HepG2 (cell line): ENCODE data around the gene ZMIZ1. TPM values are rescaled to one million over a fixed set of nuclear protein-coding genes. Genes with fewer than 3 reads are reported as not detected.
A peak's percentile ranks its signal among the peaks of the same experiment; 100 is the strongest.

Experiments used
- ATAC-seq: fragments of 200-7000 bp; cut with Tn5 transposase; 3 replicates; pipeline ENCODE4 v1.9.1; 2020; ENCODE audit warnings: mild to moderate bottlenecking, moderate library complexity
- BruUV-seq: library from RNA; stranded (reverse); fragments of 400-500 nt; replicated peaks from 2 replicates; lab custom pipeline; 2021; lab: Mats Ljungman, UMichigan
- CTCF ChIA-PET: fragments of 300-600 bp; formaldehyde crosslinking; extraction: SDS; loops from one replicate; lab custom pipeline; 2021; ENCODE audit warnings: low total read pairs, inconsistent platforms, low intra/inter-chr PET ratio; lab: Yijun Ruan, JAX
- POLR2A ChIA-PET: fragments of 350-600 bp; sonication (Branson Sonifier 250); formaldehyde crosslinking; loops from one replicate; lab custom pipeline; 2020; ENCODE audit warnings: antibody characterized with exemption, inconsistent platforms; lab: Yijun Ruan, JAX
- DNase-seq: peaks from one replicate; pipeline ENCODE4 v3.0.0-alpha.2; 2015; ENCODE audit warnings: low spot score
- FAIRE-seq: peaks from 3 replicates; lab custom pipeline; 2011; peaks lifted over from hg19 to GRCh38; lab: Jason Lieb, UNC
- H2AFZ ChIP-seq: one replicate; pipeline ENCODE4 v1.6.1; 2011; ENCODE audit warnings: low read length, inconsistent platforms
- H3K27ac ChIP-seq: fragments of 300-600 bp; 3 replicates; pipeline ENCODE4 v1.8.0; 2011; ENCODE audit warnings: mixed run types, mild to moderate bottlenecking, mixed read lengths, low read length, inconsistent platforms; ENCODE audit not compliant: insufficient read depth; ENCODE audit errors: extremely low read length
- H3K27me3 ChIP-seq, 2 experiments: fragments of 200-600 bp in 1 of 2; 2 replicates in 1 of 2; 3 replicates in 1 of 2; pipeline versions ENCODE4 v1.6.0 to v1.8.0; 2011; ENCODE audit warnings: low read length in 2 of 2, mild to moderate bottlenecking in 2 of 2, moderate library complexity in 2 of 2, inconsistent platforms in 1 of 2; ENCODE audit not compliant: insufficient read depth in 2 of 2, control insufficient read depth in 1 of 2
- H3K36me3 ChIP-seq, 2 experiments: fragments of 200-600 bp in 1 of 2; replicated peaks in 1 of 2; 2 replicates in 1 of 2; 3 replicates in 1 of 2; pipeline versions ENCODE4 v1.5.1 to v1.8.0; 2011; ENCODE audit warnings: low read length in 2 of 2, inconsistent platforms in 1 of 2; ENCODE audit not compliant: insufficient read depth in 2 of 2, control insufficient read depth in 1 of 2
- H3K4me1 ChIP-seq: 2 replicates; pipeline ENCODE4 v1.5.1; 2012; ENCODE audit warnings: low read length, inconsistent platforms; ENCODE audit not compliant: insufficient read depth
- H3K4me2 ChIP-seq: 2 replicates; pipeline ENCODE4 v1.6.0; 2011; ENCODE audit warnings: low read depth, low read length, inconsistent platforms
- H3K4me3 ChIP-seq, 3 experiments: fragments of 200-600 bp in 1 of 3; sonication (generic), shearing (Covaris generic) in 1 of 3; replicated peaks in 1 of 3; 2 replicates each; pipeline ENCODE4 v1.5.1; 2011 to 2016; ENCODE audit warnings: low read length in 3 of 3, inconsistent platforms in 2 of 3, low read depth in 2 of 3, mild to moderate bottlenecking in 2 of 3, control low read depth in 1 of 3, mixed read lengths in 1 of 3; ENCODE audit not compliant: insufficient read depth in 1 of 3
- H3K79me2 ChIP-seq: one replicate; pipeline ENCODE4 v1.6.1; 2011; ENCODE audit warnings: low read length, inconsistent platforms; ENCODE audit not compliant: insufficient read depth
- H3K9ac ChIP-seq: 2 replicates; pipeline ENCODE4 v1.6.0; 2011; ENCODE audit warnings: mild to moderate bottlenecking, low read depth, low read length, inconsistent platforms; ENCODE audit not compliant: insufficient read depth
- H3K9me3 ChIP-seq: 2 replicates; pipeline ENCODE4 v1.5.1; 2012; ENCODE audit warnings: mild to moderate bottlenecking, low read length
- H4K20me1 ChIP-seq: 2 replicates; pipeline ENCODE4 v1.6.0; 2011; ENCODE audit warnings: inconsistent platforms, mild to moderate bottlenecking, low read length, moderate library complexity; ENCODE audit not compliant: insufficient read depth
- AGO2 ChIP-seq: fragments of 200-400 bp; formaldehyde crosslinking; optimal IDR thresholded peaks from 2 replicates; pipeline ENCODE3; 2017; ENCODE audit warnings: mild to moderate bottlenecking, low read depth, low read length, moderate library complexity
- DNMT3B ChIP-seq: conservative IDR thresholded peaks from 2 replicates; pipeline ENCODE4 v1.6.1; 2016; ENCODE audit warnings: missing biosample characterization, control low read depth
- ESRRA ChIP-seq: sonication (generic); formaldehyde crosslinking; IDR thresholded peaks from 2 replicates; pipeline ENCODE4 v1.5.1; 2020; ENCODE audit warnings: mild to moderate bottlenecking, low read depth, missing genetic modification reagents
- GFI1 ChIP-seq: sonication (generic); formaldehyde crosslinking; IDR thresholded peaks from 2 replicates; pipeline ENCODE4 v1.5.0; 2020; ENCODE audit warnings: missing genetic modification reagents, mild to moderate bottlenecking, borderline replicate concordance
- HNRNPL ChIP-seq: fragments of 200-400 bp; formaldehyde crosslinking; IDR thresholded peaks from 2 replicates; pipeline ENCODE4 v1.6.1; 2017; ENCODE audit warnings: mild to moderate bottlenecking, low read depth, low read length
- PRPF4 ChIP-seq: fragments of 200-400 bp; formaldehyde crosslinking; IDR thresholded peaks from 2 replicates; pipeline ENCODE4 v1.6.1; 2016; ENCODE audit warnings: low read length, low read depth; ENCODE audit not compliant: poor library complexity, severe bottlenecking
- RBFOX2 ChIP-seq: fragments of 200-400 bp; formaldehyde crosslinking; IDR thresholded peaks from 2 replicates; pipeline ENCODE4 v1.6.1; 2017; ENCODE audit warnings: low read depth, mild to moderate bottlenecking, low read length
- STAT5B ChIP-seq: sonication (generic); formaldehyde crosslinking; IDR thresholded peaks from 2 replicates; pipeline ENCODE4 v1.4.0; 2020; ENCODE audit warnings: missing genetic modification reagents
- ZNF224 ChIP-seq: sonication (generic); formaldehyde crosslinking; IDR thresholded peaks from 2 replicates; pipeline ENCODE4 v1.5.0; 2020; ENCODE audit warnings: mild to moderate bottlenecking, missing genetic modification reagents
- ZNF550 ChIP-seq: sonication (generic); formaldehyde crosslinking; IDR thresholded peaks from 2 replicates; pipeline ENCODE4 v1.4.0; 2020; ENCODE audit warnings: mild to moderate bottlenecking, missing genetic modification reagents, borderline replicate concordance
- ZNF737 ChIP-seq: sonication (generic); formaldehyde crosslinking; IDR thresholded peaks from 2 replicates; pipeline ENCODE4 v1.5.0; 2020; ENCODE audit warnings: missing genetic modification reagents, mild to moderate bottlenecking, borderline replicate concordance
- WGBS: methylation state at CpG from one replicate; pipeline ENCODE4 v1.1.6; 2017; ENCODE audit warnings: low lambda C conversion rate; 5-methylcytosine and 5-hydroxymethylcytosine counted together
- in situ Hi-C: cut with HindIII; loops from 2 replicates; pipeline ENCODE4 v1.10.0; 2017; ENCODE audit warnings: low pct_unique_long_range_greater_than_20kb; ENCODE audit not compliant: extremely low pct_ligation_motif_present
- intact Hi-C: fragments of 100-400 bp; cut with micrococcal nuclease; formaldehyde crosslinking; loops from one replicate; pipeline ENCODE4 v1.10.0; 2022; ENCODE audit not compliant: unreplicated experiment
- polyA plus RNA-seq, 8 experiments: library from polyadenylated mRNA; depleted of rRNA in 3 of 8; stranded (reverse) in 7 of 8; unstranded in 1 of 8; fragments of >200 nt; fragmentation: Illumina TruSeq in 4 of 8; extraction: Trizol in 4 of 8; gene quantifications; 2 replicates each; pipeline versions ENCODE4 v1.2.1 to v1.2.3, GENCODE V29; 2011 to 2016; ENCODE audit warnings: low read depth in 4 of 8, missing spikeins in 1 of 8, mixed read lengths in 1 of 8; ENCODE audit not compliant: insufficient read depth in 1 of 8
- total RNA-seq, 5 experiments: library from RNA; depleted of rRNA; stranded (reverse); fragments of >200 nt; fragmentation: Illumina TruSeq; extraction: Trizol; gene quantifications; 2 replicates each; pipeline ENCODE4 v1.2.3, GENCODE V29; 2016; ENCODE audit warnings: low read depth in 1 of 5
- TF ChIP-seq, protein P1 (sequence below): sonication (generic); formaldehyde crosslinking; IDR thresholded peaks from 2 replicates; pipeline ENCODE4 v1.4.0; 2020; ENCODE audit warnings: missing genetic modification reagents
- TF ChIP-seq, protein P2 (sequence below): sonication (generic); formaldehyde crosslinking; IDR thresholded peaks from 2 replicates; pipeline ENCODE4 v1.5.1; 2020; ENCODE audit warnings: mild to moderate bottlenecking, missing genetic modification reagents, borderline replicate concordance

Gene ZMIZ1
- total and polyA plus RNA-seq, 2 of the 13 experiments (the other 11 are each of a cell fraction or from before 2014, with no cell fraction given): 5.3 to 10.2 TPM

GRCh38 chr10:79153745-79154144 is 85.0 kb downstream of the ZMIZ1 start:
- Histone ChIP-seq H3K27me3 (no peaks in the 10 kb centered on the region), H3K79me2 (peaks cover 20% of the 10 kb centered on the region)
- ATAC-seq: no peak
- POLR2A ChIA-PET: no interaction called here
- TF ChIP-seq, protein P1, sequence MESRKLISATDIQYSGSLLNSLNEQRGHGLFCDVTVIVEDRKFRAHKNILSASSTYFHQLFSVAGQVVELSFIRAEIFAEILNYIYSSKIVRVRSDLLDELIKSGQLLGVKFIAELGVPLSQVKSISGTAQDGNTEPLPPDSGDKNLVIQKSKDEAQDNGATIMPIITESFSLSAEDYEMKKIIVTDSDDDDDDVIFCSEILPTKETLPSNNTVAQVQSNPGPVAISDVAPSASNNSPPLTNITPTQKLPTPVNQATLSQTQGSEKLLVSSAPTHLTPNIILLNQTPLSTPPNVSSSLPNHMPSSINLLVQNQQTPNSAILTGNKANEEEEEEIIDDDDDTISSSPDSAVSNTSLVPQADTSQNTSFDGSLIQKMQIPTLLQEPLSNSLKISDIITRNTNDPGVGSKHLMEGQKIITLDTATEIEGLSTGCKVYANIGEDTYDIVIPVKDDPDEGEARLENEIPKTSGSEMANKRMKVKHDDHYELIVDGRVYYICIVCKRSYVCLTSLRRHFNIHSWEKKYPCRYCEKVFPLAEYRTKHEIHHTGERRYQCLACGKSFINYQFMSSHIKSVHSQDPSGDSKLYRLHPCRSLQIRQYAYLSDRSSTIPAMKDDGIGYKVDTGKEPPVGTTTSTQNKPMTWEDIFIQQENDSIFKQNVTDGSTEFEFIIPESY (CRISPR knock-in tag): no peak
- TF ChIP-seq STAT5B (CRISPR knock-in tag): no peak
- no peak for TF ChIP-seq ESRRA (CRISPR knock-in tag)
- no peak for TF ChIP-seq ZNF737 (CRISPR knock-in tag)
- TF ChIP-seq HNRNPL: 0 out of 2 replicates have a peak, but pooled peaks have one; percentile 43
- no peak for TF ChIP-seq GFI1 (CRISPR knock-in tag)
- no peak for TF ChIP-seq ZNF550 (CRISPR knock-in tag)
- TF ChIP-seq RBFOX2: no peak
- TF ChIP-seq, protein P2, sequence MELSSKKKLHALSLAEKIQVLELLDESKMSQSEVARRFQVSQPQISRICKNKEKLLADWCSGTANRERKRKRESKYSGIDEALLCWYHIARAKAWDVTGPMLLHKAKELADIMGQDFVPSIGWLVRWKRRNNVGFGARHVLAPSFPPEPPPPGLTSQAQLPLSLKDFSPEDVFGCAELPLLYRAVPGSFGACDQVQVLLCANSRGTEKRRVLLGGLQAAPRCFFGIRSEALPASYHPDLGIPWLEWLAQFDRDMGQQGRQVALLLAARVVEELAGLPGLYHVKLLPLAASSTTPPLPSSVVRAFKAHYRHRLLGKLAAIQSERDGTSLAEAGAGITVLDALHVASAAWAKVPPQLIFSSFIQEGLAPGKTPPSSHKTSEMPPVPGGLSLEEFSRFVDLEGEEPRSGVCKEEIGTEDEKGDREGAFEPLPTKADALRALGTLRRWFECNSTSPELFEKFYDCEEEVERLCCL: no peak
- TF ChIP-seq PRPF4: no peak
- no peak for TF ChIP-seq DNMT3B (CRISPR knock-in tag)
- peak; percentile 28 for TF ChIP-seq AGO2
- no peak for TF ChIP-seq ZNF224 (CRISPR knock-in tag)
- TF ChIP-seq, all 625 proteins: peak for 2
- 92% methylated on average over 5 of the region's 10 CpGs for WGBS
- no peak overlapping the region for H3K9ac ChIP-seq
- DNase-seq (no peak), FAIRE-seq (no peak)
- H3K4me2 ChIP-seq: no peak overlapping the region
- in situ Hi-C loops (no loop called here), intact Hi-C loops (no loop called here)
- no peak overlapping the region for H3K27ac ChIP-seq
- no peaks in the 10 kb centered on the region for H3K9me3 ChIP-seq
- CTCF ChIA-PET: no interaction called here
- peaks cover 13 to 30% of the 10 kb centered on the region in 2 experiments; a peak in 4 of 5 replicates for H3K36me3 ChIP-seq
- no peak overlapping the region for H3K4me3 ChIP-seq
- H2AFZ ChIP-seq: no peak overlapping the region
- BruUV-seq: no TSS peak
- H3K4me1 ChIP-seq: peaks cover 70% of the 10 kb centered on the region
- H4K20me1 ChIP-seq: peaks cover 11% of the 10 kb centered on the region; the same call in 1 of the 2 replicates
